Measurements from ENCODE around the gene SIAH1. TPM values are rescaled to one million over a fixed set of nuclear protein-coding genes. Genes with fewer than 3 reads are reported as not detected.
"Not testable (repeated sequence)": the region's sequence is repeated elsewhere in the genome, so short reads cannot be mapped to it uniquely, and the experiment has no call there.

SIAH1 gene
- total RNA-seq, 2 donors from 2014 or later: 15.2 to 16.1 TPM

DNA sequence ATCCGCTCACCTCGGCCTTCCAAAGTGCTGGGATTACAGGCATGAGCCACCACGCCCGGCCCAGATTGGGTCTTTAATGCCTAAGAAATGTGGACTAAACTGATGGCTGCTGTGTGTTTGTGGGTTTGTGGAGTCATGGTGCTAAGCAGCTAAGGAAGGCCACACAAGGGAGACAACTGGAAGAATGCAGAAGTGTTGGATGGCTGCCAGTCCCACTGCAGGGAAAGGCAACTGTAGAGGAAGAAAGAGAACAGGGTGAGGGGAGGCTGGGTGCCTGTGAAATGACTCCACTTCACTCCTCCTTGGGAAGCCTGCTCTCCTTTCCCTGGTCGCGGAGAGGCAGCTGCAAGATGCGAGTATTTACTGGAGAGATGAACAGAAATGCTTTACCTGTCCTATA is 23.5 kb upstream of the SIAH1 start:
- no peak overlapping the region for H3K27ac ChIP-seq
- intact Hi-C loops (cut with DNase I): no loop called here
- DNase-seq: peak in 3 of 4 donors; percentile 29 to 55 (median 47)

GRCh38 chr16:48405907-48406306 is 20.7 kb upstream of the SIAH1 start:
- DNase-seq (no peak), ATAC-seq (peak; percentile 42)
- Histone ChIP-seq H3K4me1 (peaks cover 9% of the 10 kb centered on the region), H3K9me3 (no peaks in the 10 kb centered on the region), H3K36me3 (replicated peaks in 1 of 2; ENCODE audit: insufficient read depth in 1 of 2, low read depth in 2 of 2) (no peaks in the 10 kb centered on the region), H3K27ac (no peak overlapping the region), H3K4me3 (no peak overlapping the region), H3K27me3 (no peaks in the 10 kb centered on the region)
- TF ChIP-seq CTCF (IDR thresholded peaks at IDR 0.05) (no peak), POLR2A (IDR thresholded peaks at IDR 0.05) (no peak)
- intact Hi-C loops (cut with DNase I): no loop called here
- WGBS, 2 donors: 61 to 65% methylated on average over 4 of the region's 4 CpGs

More for the DNA sequence above, 23.5 kb upstream of the SIAH1 start:
- H3K9me3 ChIP-seq: no peaks in the 10 kb centered on the region
- TF ChIP-seq POLR2A (IDR thresholded peaks at IDR 0.05): no peak
- no peak for TF ChIP-seq CTCF (IDR thresholded peaks at IDR 0.05)
- H3K36me3 ChIP-seq (replicated peaks in 1 of 2; ENCODE audit: insufficient read depth in 1 of 2, low read depth in 2 of 2): no peaks in the 10 kb centered on the region
- no peaks in the 10 kb centered on the region for H3K27me3 ChIP-seq
- H3K4me1 ChIP-seq: peaks cover 9% of the 10 kb centered on the region
- ATAC-seq: no peak
- WGBS, 2 donors: 89 to 96% methylated on average over 7 of the region's 7 CpGs
- no peak overlapping the region for H3K4me3 ChIP-seq

DNA sequence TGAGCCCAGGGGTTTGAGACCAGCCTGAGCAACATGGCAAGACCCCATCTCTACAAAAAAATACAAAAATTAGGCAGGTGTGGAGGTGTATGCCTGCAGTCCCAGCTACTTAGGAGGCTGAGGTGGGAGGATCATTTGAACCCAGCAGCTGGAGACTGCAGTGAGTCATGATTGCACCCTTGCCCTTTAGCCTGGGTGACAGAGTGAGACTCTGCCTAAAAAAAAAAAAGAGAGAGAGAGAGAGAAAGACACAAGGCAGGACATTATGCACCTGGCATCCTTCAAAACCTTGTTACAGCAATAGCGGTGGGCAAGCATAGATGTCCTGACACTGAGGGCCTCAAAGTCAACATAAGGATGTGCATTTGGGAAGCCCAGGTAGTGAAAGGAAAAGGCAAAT is 19.9 kb upstream of the SIAH1 start:
- 92 to 100% methylated on average over 1 of the region's 1 CpG for WGBS, 2 donors
- H3K27me3 ChIP-seq: no peaks in the 10 kb centered on the region
- DNase-seq: no peak
- intact Hi-C loops (cut with DNase I): no loop called here
- TF ChIP-seq CTCF (IDR thresholded peaks at IDR 0.05) (no peak), POLR2A (IDR thresholded peaks at IDR 0.05) (no peak)
- no peak overlapping the region for H3K4me3 ChIP-seq
- H3K36me3 ChIP-seq (replicated peaks in 1 of 2; ENCODE audit: insufficient read depth in 1 of 2, low read depth in 2 of 2): no peaks in the 10 kb centered on the region
- no peak for ATAC-seq
- no peak overlapping the region for H3K27ac ChIP-seq
- no peaks in the 10 kb centered on the region for H3K9me3 ChIP-seq
- H3K4me1 ChIP-seq: peaks cover 4% of the 10 kb centered on the region

DNA sequence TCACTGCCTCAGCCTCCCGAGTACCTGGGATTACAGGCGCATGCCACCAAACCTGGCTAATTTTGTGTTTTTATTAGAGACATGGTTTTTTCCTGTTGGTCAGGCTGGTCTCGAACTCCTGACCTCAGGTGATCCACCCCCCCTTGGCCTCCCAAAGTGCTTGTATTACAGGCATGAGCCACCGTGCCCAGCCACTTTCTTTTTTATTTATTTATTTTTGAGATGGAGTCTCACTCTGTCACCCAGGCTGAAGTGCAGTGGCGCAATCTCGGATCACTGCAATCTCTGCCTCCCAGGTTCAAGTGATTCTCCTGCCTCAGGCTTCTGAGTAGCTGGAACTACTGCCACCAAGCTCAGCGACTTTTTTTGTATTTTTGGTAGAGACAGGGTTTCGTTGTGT is 17.3 kb upstream of the SIAH1 start:
- H3K27me3 ChIP-seq; H3K27ac ChIP-seq; H3K36me3 ChIP-seq (replicated peaks in 1 of 2; ENCODE audit: insufficient read depth in 1 of 2, low read depth in 2 of 2); ATAC-seq; H3K9me3 ChIP-seq; DNase-seq; intact Hi-C loops (cut with DNase I); H3K4me3 ChIP-seq; H3K4me1 ChIP-seq: not testable (repeated sequence)
- WGBS, 2 donors: 85 to 87% methylated on average over 8 of the region's 8 CpGs

DNA sequence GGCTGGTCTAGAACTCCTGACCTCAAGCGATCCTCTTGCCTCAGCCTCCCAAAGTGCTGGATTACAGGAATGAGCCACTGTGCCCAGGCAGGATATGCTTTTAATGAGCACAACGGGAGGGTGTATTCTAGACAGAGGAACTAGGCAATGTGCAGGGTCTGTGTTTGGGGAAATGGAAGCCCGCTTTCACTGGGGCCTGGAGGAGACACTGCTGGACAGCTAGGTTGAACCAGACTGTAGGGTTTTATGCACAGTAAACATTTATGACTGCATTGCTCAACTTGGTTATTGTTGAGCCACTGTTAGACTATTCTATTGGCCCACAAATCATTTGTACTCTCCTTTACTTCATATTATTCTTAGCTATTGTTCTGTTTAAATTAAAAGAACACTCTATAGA is 10.2 kb upstream of the SIAH1 start:
- Histone ChIP-seq H3K4me3 (no peak overlapping the region), H3K27ac (no peak overlapping the region), H3K36me3 (replicated peaks in 1 of 2; ENCODE audit: insufficient read depth in 1 of 2, low read depth in 2 of 2) (no peaks in the 10 kb centered on the region), H3K4me1 (peaks cover 10% of the 10 kb centered on the region), H3K27me3 (no peaks in the 10 kb centered on the region), H3K9me3 (no peaks in the 10 kb centered on the region)
- 77 to 100% methylated on average over 3 of the region's 3 CpGs for WGBS, 2 donors
- TF ChIP-seq CTCF (IDR thresholded peaks at IDR 0.05) (no peak), POLR2A (IDR thresholded peaks at IDR 0.05) (no peak)
- peak in 1 of 4 donors; percentile 13 for DNase-seq
- intact Hi-C loops (cut with DNase I): no loop called here
- no peak for ATAC-seq

Measured in body of pancreas (tissue), 4 donors.